Breast epithelium (tissue), 4 donors: ENCODE results near the gene GREM2. TPM values are rescaled to one million over a fixed set of nuclear protein-coding genes. Genes with fewer than 3 reads are reported as not detected.

Source experiments
- DNase-seq, 2 donors: peaks; one replicate each; pipeline ENCODE4 v3.0.0-alpha.2; 2019; ENCODE audit warnings: low spot score in 2 of 2
- H3K27ac ChIP-seq, 2 donors: fragments of 200-600 bp; sonication (generic) in 1 of 2; one replicate each; pipeline ENCODE4 v1.5.1; 2016 to 2019; ENCODE audit warnings: mild to moderate bottlenecking in 1 of 2
- H3K27me3 ChIP-seq, 2 donors: fragments of 200-600 bp; sonication (generic) in 1 of 2; one replicate each; pipeline versions ENCODE4 v1.5.1 to v1.6.0; 2017 to 2019; ENCODE audit warnings: control low read depth in 1 of 2, mild to moderate bottlenecking in 1 of 2
- H3K36me3 ChIP-seq: fragments of 200-600 bp; one replicate; pipeline ENCODE4 v1.5.1; 2019
- H3K4me1 ChIP-seq, 2 donors: fragments of 200-600 bp; sonication (generic); one replicate each; pipeline ENCODE4 v1.5.1; 2016 to 2019; ENCODE audit warnings: control low read depth in 1 of 2
- H3K4me3 ChIP-seq, 3 donors: fragments of 200-600 bp; sonication (generic); 1 replicate in 2 of 3; 2 replicates in 1 of 3; pipeline ENCODE4 v1.5.1; 2016 to 2019; ENCODE audit warnings: mild to moderate bottlenecking in 3 of 3, moderate library complexity in 2 of 3
- H3K9me3 ChIP-seq, 2 donors: fragments of 200-600 bp; sonication (generic) in 1 of 2; one replicate each; pipeline ENCODE4 v1.5.1; 2016 to 2019; ENCODE audit warnings: control low read depth in 1 of 2
- POLR2A ChIP-seq: fragments of 450-650 bp; IDR thresholded peaks from one replicate; pipeline ENCODE4 v1.6.1; 2016; ENCODE audit warnings: antibody characterized with exemption, mild to moderate bottlenecking, moderate library complexity
- POLR2AphosphoS5 ChIP-seq, 3 donors: sonication (generic); formaldehyde crosslinking; IDR thresholded peaks; one replicate each; pipeline ENCODE4 v1.6.1; 2017; ENCODE audit warnings: antibody characterized with exemption in 3 of 3
- intact Hi-C: fragments of 100-400 bp; cut with DNase I; formaldehyde crosslinking; loops from one replicate; pipeline ENCODE4 v1.15.1; 2023; ENCODE audit warnings: low total_unique reads
- total RNA-seq, 3 donors: library from RNA; depleted of rRNA; stranded (reverse); fragments of >200 nt; gene quantifications; one replicate each; pipeline ENCODE4 v1.1.0, GENCODE V29; 2016
- TF ChIP-seq, protein P1 (sequence below), 3 donors: fragments of 450-650 bp; IDR thresholded peaks; one replicate each; pipeline ENCODE4 v1.5.1; 2016 to 2017; ENCODE audit warnings: antibody characterized with exemption in 3 of 3, mild to moderate bottlenecking in 3 of 3, moderate library complexity in 3 of 3

The GREM2 gene
- total RNA-seq, 3 donors from 2014 or later, result 0.16 to 2.0 (median 1.0) TPM

GRCh38 chr1:240462277-240462676 is 149.7 kb downstream of the GREM2 start:
- Histone ChIP-seq H3K27ac (no peak overlapping the region), H3K4me1 (no peaks in the 10 kb centered on the region), H3K9me3 (no peaks in the 10 kb centered on the region), H3K4me3 (no peak overlapping the region), H3K27me3 (no peaks in the 10 kb centered on the region), H3K36me3 (no peaks in the 10 kb centered on the region)
- TF ChIP-seq, protein P1, sequence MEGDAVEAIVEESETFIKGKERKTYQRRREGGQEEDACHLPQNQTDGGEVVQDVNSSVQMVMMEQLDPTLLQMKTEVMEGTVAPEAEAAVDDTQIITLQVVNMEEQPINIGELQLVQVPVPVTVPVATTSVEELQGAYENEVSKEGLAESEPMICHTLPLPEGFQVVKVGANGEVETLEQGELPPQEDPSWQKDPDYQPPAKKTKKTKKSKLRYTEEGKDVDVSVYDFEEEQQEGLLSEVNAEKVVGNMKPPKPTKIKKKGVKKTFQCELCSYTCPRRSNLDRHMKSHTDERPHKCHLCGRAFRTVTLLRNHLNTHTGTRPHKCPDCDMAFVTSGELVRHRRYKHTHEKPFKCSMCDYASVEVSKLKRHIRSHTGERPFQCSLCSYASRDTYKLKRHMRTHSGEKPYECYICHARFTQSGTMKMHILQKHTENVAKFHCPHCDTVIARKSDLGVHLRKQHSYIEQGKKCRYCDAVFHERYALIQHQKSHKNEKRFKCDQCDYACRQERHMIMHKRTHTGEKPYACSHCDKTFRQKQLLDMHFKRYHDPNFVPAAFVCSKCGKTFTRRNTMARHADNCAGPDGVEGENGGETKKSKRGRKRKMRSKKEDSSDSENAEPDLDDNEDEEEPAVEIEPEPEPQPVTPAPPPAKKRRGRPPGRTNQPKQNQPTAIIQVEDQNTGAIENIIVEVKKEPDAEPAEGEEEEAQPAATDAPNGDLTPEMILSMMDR (IDR thresholded peaks at IDR 0.05), result no peak
- TF ChIP-seq POLR2AphosphoS5 (IDR thresholded peaks at IDR 0.05) (no peak), POLR2A (no peak)
- intact Hi-C loops, result no loop called here
- DNase-seq, result no peak

DNA sequence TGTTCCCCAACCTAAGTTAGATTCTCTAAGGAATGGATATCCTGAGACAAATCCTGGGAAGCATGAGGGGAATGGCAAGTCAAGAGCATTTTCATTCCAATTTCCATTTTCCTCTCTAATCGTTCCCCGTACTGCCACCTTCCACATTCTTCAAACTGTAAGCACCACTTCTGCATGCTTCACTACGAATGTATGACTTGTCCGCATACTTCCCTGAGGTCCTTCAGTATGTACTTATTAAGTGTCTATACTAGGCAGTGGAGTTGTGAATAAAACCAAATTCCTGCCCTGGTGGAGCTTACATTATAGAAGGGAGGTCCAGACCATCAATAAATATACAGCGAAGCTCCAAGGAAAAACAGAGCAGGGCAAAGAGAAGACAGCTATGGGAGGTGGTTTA is 154.8 kb downstream of the GREM2 start:
- intact Hi-C loops, result no loop called here
- Histone ChIP-seq H3K4me3 (no peak overlapping the region), H3K27me3 (no peaks in the 10 kb centered on the region), H3K36me3 (no peaks in the 10 kb centered on the region), H3K9me3 (no peaks in the 10 kb centered on the region), H3K27ac (no peak overlapping the region), H3K4me1 (no peaks in the 10 kb centered on the region)
- DNase-seq, result no peak
- TF ChIP-seq, protein P1 (IDR thresholded peaks at IDR 0.05), result no peak
- TF ChIP-seq POLR2AphosphoS5 (IDR thresholded peaks at IDR 0.05) (no peak), POLR2A (no peak)

DNA sequence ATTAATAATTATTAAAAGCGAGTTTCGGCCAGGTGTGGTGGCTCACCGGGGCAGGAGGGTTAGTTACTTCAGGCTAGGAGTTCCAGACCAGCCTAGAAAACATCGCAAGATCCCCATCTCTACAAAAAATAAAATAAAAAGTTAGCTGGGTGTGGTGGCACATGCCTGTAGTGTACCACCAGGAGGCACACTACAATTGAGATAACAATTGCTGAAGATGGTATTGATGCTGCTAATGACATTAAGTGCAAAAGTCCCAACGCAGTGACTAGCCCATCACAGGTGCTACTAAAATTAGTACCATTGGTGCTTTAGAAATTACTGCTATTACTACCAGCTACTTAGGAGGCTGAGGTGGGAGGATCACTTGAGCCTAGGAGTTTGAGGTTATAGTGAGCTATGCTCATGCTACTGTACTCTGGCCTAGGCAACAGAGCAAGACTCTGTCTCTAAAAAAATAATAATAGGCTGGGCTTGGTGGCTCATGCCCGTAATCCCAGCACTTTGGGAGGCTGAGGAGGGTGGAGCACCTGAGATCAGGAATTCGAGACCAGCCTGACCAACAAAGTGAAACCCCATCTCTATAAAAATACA is 156.6 kb downstream of the GREM2 start:
- TF ChIP-seq POLR2A, result no peak
- TF ChIP-seq, protein P1 (IDR thresholded peaks at IDR 0.05), result peak in 1 of 3 donors; percentile 15
- no peak for TF ChIP-seq POLR2AphosphoS5 (IDR thresholded peaks at IDR 0.05)
- Histone ChIP-seq H3K36me3 (no peaks in the 10 kb centered on the region), H3K27ac (no peak overlapping the region), H3K4me3 (no peak overlapping the region), H3K4me1 (no peaks in the 10 kb centered on the region), H3K9me3 (no peaks in the 10 kb centered on the region), H3K27me3 (no peaks in the 10 kb centered on the region)
- intact Hi-C loops, result no loop called here
- no peak for DNase-seq

DNA sequence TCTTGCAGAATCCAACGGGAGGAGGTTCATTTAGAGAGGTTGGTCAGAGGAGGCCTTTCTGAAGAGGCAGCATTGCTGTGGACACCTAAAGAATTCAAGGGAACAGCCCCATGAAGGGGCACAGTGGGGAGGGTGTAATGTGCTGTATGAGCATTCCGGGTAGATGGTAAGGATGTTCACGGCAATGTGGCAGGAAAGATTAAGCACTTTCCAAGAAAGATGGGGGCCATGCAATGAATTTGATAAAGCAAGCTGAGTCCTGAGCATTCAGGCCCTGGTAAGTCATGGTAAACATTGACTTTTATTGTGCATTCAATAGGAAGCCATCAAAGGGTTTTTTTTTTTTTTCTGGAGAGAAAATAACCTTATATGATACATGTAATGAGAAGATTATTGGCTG is 166.6 kb downstream of the GREM2 start:
- no peak overlapping the region for H3K4me3 ChIP-seq
- H3K9me3 ChIP-seq, result no peaks in the 10 kb centered on the region
- no peaks in the 10 kb centered on the region for H3K27me3 ChIP-seq
- no peaks in the 10 kb centered on the region for H3K36me3 ChIP-seq
- TF ChIP-seq POLR2A, result no peak
- TF ChIP-seq, protein P1 (IDR thresholded peaks at IDR 0.05), result no peak
- no peak for TF ChIP-seq POLR2AphosphoS5 (IDR thresholded peaks at IDR 0.05)
- DNase-seq, result no peak
- intact Hi-C loops, result no loop called here
- no peak overlapping the region for H3K27ac ChIP-seq
- no peaks in the 10 kb centered on the region for H3K4me1 ChIP-seq

- Histone ChIP-seq H3K4me1 (no peaks in the 10 kb centered on the region), H3K27ac (no peak overlapping the region), H3K4me3 (no peak overlapping the region), H3K27me3 (no peaks in the 10 kb centered on the region), H3K9me3 (no peaks in the 10 kb centered on the region), H3K36me3 (no peaks in the 10 kb centered on the region)
- intact Hi-C loops, result no loop called here
- TF ChIP-seq, protein P1 (IDR thresholded peaks at IDR 0.05), result no peak
- no peak for TF ChIP-seq POLR2A
- TF ChIP-seq POLR2AphosphoS5 (IDR thresholded peaks at IDR 0.05), result no peak
- no peak for DNase-seq
These were observed 170.3 kb downstream of the GREM2 start for GRCh38 chr1:240441669-240442068.
